H1 (cell line): ENCODE data around the gene ARHGAP15. TPM values are rescaled to one million over a fixed set of nuclear protein-coding genes. Genes with fewer than 3 reads are reported as not detected.

Experiments used
- CREB1 ChIP-seq: IDR thresholded peaks from 2 replicates; pipeline ENCODE4 v1.6.1; 2012; ENCODE audit warnings: inconsistent platforms
- EGR1 ChIP-seq: IDR thresholded peaks from 2 replicates; pipeline ENCODE4 v1.6.1; 2011; ENCODE audit warnings: low read depth, low read length, borderline replicate concordance
- GABPA ChIP-seq: IDR thresholded peaks from 2 replicates; pipeline ENCODE4 v1.6.1; 2011; ENCODE audit warnings: mild to moderate bottlenecking, low read length, moderate library complexity, borderline replicate concordance; ENCODE audit not compliant: insufficient read depth
- POLR2A ChIP-seq, 2 experiments: IDR thresholded peaks; 1 replicate in 1 of 2; 2 replicates in 1 of 2; pipeline ENCODE4 v1.6.1; 2011; ENCODE audit warnings: low read depth in 2 of 2, low read length in 2 of 2, mild to moderate bottlenecking in 2 of 2; ENCODE audit errors: control extremely low read depth in 1 of 2
- POU5F1 ChIP-seq: IDR thresholded peaks from 2 replicates; pipeline ENCODE4 v1.6.1; 2011; ENCODE audit warnings: low read depth, mild to moderate bottlenecking, low read length, moderate library complexity
- RAD21 ChIP-seq, 2 experiments: IDR thresholded peaks in 1 of 2; conservative IDR thresholded peaks in 1 of 2; 2 replicates each; pipeline ENCODE4 v1.6.1; 2011; ENCODE audit warnings: low read depth in 2 of 2, low read length in 2 of 2, improper control_type of control experiment in 1 of 2, inconsistent platforms in 1 of 2, mild to moderate bottlenecking in 1 of 2, moderate library complexity in 1 of 2
- SRF ChIP-seq: IDR thresholded peaks from 2 replicates; pipeline ENCODE4 v1.6.1; 2011; ENCODE audit warnings: mild to moderate bottlenecking, low read depth, low read length, moderate library complexity
- polyA plus RNA-seq, 7 experiments: library from polyadenylated mRNA; depleted of rRNA in 3 of 7; stranded (reverse) in 5 of 7; unstranded in 2 of 7; fragments of >200 nt in 5 of 7; fragments of 200-250 nt in 2 of 7; gene quantifications; 1 replicate in 5 of 7; 2 replicates in 1 of 7; 4 replicates in 1 of 7; pipeline versions ENCODE4 v1.2.1 to v1.2.3, GENCODE V29; 2011 to 2013; ENCODE audit warnings: missing spikeins in 2 of 7, mixed read lengths in 2 of 7
- total RNA-seq: library from RNA; stranded (reverse); fragmentation: NEBNext Ultra II Directional; extraction: Animal tissue kit (Norgen Biotek cat#: 25700); gene quantifications from 2 replicates; pipeline ENCODE4 v1.2.1, GENCODE V29; 2021

The ARHGAP15 gene
- total and polyA plus RNA-seq, 2 of the 8 experiments (the other 6 are each of a cell fraction or from before 2014, with no cell fraction given) = not detected

GRCh38 chr2:143525402-143525860 is 396.2 kb downstream of the ARHGAP15 start (continued):
- no peak for TF ChIP-seq POLR2A (IDR thresholded peaks at IDR 0.05; ENCODE audit: control extremely low read depth in 1 of 2, low read depth in 2 of 2, low read length in 2 of 2)
- TF ChIP-seq CREB1 = no peak
- no peak for TF ChIP-seq POU5F1
- no peak for TF ChIP-seq EGR1
- TF ChIP-seq RAD21 (IDR thresholded peaks at IDR 0.05 in 1 of 2, conservative IDR thresholded peaks at IDR 0.05 in 1 of 2; ENCODE audit: low read depth in 2 of 2, low read length in 2 of 2) = no peak
- no peak for TF ChIP-seq GABPA
- TF ChIP-seq SRF = no peak
